DMS 273 (cell line): ENCODE measurements around the gene SNTG2.
"Not testable (repeated sequence)": the region's sequence is repeated elsewhere in the genome, so short reads cannot be mapped to it uniquely, and the experiment has no call there.

Source experiments
- DNase-seq: peaks from one replicate; lab custom pipeline; 2025; ENCODE audit not compliant: unreplicated experiment; lab: John Stamatoyannopoulos, UW

SNTG2 gene

GRCh38 chr2:1227274-1227900 lies 276.7 kb downstream of the SNTG2 start:
- DNase-seq = no peak

GRCh38 chr2:1229596-1229995 lies 278.9 kb downstream of the SNTG2 start:
- not testable (repeated sequence) for DNase-seq

DNA sequence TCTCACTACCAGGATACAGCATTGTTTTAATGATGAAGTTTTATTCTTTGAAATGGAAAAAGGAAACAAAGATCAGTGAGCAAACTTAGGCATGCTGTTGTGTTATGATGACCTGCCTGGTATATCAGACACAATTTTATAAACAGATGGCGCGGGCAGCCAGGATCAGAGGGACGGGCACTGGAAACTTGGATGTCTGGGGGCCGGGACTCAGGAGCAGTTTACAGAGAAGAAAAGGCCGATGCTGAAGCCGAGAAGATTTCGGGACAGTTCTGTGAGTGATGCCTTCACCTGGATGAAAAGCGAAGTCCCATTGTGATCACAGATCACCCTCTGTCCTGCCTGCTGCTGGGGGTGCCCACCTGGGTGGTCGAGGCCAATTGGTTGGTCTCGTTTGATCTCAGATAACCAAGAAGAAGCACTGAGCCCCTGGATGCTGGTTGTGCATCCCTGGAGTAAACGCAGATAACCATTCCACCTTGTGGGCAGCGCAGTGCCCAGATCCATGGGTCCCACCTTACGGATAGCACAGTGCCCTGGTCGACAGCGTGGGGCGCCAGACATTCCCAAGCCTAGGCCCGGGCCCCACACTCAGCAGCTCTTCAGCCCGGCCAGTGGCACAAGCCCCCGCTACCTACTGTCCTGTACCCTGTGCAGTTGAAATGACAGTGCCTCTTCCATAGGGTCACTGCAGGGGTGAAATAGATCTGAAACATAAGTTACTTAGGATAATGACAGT lies 279.7 kb downstream of the SNTG2 start:
- DNase-seq = no peak

DNA sequence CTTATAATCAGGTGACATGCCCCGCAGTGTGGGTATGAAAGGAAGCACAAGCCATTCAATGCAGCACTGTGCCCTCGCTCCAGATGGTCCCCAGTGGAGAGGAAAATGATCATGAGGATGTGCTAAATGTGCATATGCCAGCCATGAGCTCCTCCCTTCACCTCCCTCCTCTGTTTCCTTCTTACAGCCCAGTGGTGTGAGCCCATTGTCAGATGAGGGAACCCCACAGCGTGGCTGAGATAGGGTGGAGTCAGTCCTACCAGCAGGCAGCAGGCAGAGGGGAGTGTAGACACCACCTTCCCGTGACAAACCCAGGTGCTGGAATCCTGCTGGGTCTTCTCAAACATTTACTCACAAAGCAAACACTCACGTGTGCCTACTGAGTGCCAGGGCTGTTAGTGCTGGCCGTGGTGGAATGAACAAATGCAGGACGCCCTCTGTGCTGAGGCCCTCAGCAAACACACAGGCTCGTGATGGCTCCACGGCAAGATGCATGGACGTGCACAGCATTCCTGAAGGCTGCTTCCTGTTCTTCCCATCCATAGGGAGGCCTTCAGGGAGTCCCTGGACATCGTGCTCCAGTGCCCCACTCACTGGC lies 280.9 kb downstream of the SNTG2 start:
- DNase-seq = no peak

DNA sequence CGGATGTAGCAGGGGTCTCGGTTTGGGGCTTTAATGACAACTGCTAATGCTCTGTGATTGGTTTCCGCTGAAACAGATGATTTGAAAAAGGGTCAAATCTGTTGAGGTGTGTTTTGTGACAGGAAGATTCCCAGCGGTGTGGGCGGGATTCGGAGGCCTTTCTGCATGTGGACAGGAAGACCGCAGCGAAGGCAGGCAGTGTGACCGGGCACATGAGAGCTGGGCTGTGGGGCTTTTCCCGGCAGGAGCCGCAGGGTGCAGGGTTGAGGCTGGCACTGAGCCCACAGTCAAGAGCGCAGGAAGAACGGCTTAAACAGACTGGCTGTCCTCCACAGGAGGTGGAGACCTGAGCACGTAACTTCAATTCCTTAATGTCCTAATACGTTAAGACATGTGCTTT lies 282.6 kb downstream of the SNTG2 start:
- DNase-seq = no peak

DNA sequence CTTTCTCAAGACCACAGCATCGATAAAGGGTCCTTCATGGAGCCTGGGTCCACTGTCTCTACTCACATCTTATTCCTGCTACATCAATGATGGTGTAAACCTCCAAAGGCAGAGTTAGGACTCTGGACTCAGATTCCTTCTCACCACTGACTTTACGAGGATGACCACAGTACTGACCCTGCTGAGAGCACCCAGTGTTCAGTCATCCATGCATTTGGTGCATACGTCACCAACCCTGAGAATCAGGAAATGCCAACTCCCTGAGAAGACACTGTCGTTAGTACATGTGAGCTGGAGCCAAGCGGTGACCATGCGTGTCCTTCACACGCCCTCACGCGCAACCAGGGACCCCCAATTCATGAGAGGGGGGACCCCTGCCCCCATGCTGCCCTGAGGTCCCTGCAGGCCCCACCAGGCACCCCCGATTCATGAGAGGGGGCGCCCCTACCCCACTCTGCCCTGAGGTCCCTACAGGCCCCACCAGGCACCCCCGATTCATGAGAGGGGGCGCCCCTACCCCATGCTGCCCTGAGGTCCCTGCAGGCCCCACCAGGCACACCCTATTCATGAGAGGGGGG lies 284.2 kb downstream of the SNTG2 start:
- DNase-seq = no peak

- DNase-seq = no peak
Observed at GRCh38 chr2:1235806-1236205, 285.2 kb downstream of the SNTG2 start.

GRCh38 chr2:1236606-1237005 lies 286.0 kb downstream of the SNTG2 start:
- no peak for DNase-seq

DNA sequence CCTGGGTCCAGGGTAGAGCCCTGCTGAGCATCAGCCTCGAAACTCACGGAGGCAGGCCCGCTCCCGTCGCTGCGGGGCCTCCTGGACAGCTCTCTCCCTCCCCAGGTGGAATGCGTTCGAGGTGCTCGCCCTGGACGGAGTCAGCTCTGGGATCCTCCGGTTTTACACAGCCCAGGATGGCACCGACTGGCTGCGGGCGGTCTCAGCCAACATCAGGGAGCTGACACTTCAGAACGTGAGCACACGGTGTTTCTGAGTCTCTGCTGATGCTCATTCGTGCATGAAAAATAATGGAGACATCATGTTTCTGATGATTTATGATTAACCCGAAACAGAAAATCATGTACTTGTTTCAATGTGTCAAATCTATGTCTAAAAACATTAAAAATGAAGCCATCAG lies 287.1 kb downstream of the SNTG2 start:
- no peak for DNase-seq

- DNase-seq = no peak
Observed at GRCh38 chr2:1238598-1239138, 288.0 kb downstream of the SNTG2 start.

- no peak for DNase-seq
Observed at GRCh38 chr2:1245193-1245592, 294.5 kb downstream of the SNTG2 start.

DNA sequence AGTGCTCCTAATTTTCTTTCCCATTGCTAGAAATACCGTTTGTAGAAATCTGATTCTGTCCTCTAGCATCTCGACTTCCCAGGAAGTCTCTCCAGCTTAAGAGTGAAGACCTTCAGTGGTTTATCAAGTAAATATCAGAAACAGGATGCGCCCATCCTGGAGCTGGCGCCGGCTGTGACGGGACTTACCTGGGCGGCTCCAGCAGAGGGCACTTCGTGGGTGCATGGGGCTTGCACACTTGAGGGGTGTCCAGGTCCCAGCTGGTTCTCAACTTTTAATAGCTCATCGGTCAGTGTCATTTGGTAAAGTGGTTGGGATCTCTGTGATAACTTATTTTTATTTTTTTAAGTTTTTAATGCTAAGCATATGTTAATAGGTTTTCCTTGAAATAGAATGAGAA lies 295.6 kb downstream of the SNTG2 start:
- DNase-seq = no peak

GRCh38 chr2:1246991-1247390 lies 296.3 kb downstream of the SNTG2 start:
- DNase-seq = no peak

DNA sequence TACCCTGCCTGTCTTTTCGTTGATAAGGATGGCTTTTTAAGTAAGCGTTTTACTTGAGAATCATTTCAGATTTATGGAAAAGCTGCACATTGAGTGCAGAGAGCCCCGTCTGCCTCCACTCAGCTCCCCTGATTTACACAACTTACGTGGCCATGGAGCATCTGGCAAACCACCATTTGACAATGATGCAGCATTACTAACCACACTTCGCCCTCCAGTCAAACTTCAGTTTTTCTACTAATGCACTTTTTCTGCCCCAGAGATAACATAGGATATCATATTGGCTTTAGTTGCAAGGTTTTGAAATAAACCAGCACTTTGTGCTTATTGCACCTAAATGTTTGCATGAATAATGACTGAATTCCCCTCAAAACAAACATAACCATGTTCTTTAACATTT lies 297.5 kb downstream of the SNTG2 start:
- no peak for DNase-seq

DNA sequence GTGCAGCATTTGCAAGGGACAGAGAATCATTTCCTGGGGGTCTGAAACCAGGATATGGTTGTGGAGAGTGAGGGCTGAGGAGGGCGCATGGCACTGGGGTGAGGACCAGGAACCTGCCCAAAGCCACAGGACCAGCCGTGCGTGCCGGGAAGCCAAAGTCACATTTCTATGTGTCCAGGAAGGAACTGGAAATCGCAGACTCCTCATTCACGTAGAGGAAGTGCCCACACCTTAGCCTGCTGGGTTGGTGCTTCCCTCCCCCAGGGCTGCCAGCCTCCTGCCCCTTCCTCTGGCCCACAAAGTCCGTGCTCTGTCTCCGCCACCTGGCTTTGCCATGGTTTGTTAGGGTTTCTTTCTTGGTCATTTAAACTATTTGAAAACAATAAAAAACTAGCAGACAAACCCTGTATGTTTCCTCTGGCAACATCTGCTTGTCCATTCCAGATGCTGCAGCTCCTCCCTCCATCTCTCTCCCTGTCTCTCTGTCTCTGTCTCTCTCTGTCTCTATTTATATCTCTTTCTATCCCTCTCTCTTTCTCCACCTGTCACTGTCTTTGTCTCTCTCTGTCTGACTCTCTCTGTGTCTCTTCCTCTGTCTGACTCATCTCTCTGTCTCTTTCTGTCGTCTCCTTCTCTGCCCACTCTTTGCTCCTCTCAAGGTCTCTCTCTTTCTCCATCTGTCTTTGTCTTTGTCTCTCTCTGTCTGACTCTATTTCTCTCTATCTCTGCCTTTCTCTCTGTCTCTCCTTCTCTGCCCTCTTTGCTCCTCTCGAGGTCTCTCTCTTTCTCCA lies 299.4 kb downstream of the SNTG2 start:
- no peak for DNase-seq

DNA sequence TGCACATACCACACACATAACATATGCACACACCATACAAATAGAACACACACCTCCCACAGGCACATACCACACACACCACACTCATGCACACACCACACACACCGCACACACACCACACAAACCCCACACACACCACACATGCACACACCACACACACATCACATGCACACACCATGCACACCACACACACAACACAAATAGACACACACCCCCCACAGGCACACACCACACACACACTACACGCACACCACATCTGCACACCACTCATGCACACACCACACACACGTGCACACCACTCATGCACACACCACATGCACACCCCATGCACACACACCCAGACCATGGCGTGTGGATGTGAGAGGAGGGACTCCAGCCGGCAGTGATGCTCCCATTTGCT lies 300.9 kb downstream of the SNTG2 start:
- DNase-seq = no peak

- DNase-seq = no peak
Observed at GRCh38 chr2:1253629-1254028, 303.0 kb downstream of the SNTG2 start.

- DNase-seq = no peak
Observed at GRCh38 chr2:1254662-1255343, 304.2 kb downstream of the SNTG2 start.

GRCh38 chr2:1256632-1257324 lies 306.1 kb downstream of the SNTG2 start:
- no peak for DNase-seq

- DNase-seq = no peak
Observed at GRCh38 chr2:1257334-1257733, 306.7 kb downstream of the SNTG2 start.
